Psoas muscle (tissue), 8 donors: ENCODE measurements around the gene PPP1R37. TPM values are rescaled to one million over a fixed set of nuclear protein-coding genes. Genes with fewer than 3 reads are reported as not detected.

Experiments
- ATAC-seq, 4 donors: fragments of 200-7000 bp; cut with Tn5 transposase; one replicate each; pipeline ENCODE4 v1.9.1; 2020; ENCODE audit warnings: moderate library complexity in 3 of 4, mild to moderate bottlenecking in 2 of 4
- DNase-seq, 2 donors: peaks; one replicate each; pipeline ENCODE4 v3.0.0-alpha.2; 2020
- H3K27ac ChIP-seq: fragments of 200-600 bp; one replicate; pipeline ENCODE4 v1.8.0; 2022
- H3K27me3 ChIP-seq, 3 donors: fragments of 200-600 bp in 1 of 3; one replicate each; pipeline versions ENCODE4 v1.6.1 to v1.8.0; 2013 to 2022; ENCODE audit warnings: low read length in 2 of 3, mild to moderate bottlenecking in 2 of 3, moderate library complexity in 1 of 3; ENCODE audit not compliant: insufficient read depth in 3 of 3
- H3K36me3 ChIP-seq, 2 donors: fragments of 200-600 bp in 1 of 2; one replicate each; pipeline versions ENCODE4 v1.6.1 to v1.8.0; 2013 to 2022; ENCODE audit warnings: low read depth in 1 of 2, mild to moderate bottlenecking in 1 of 2, moderate library complexity in 1 of 2; ENCODE audit not compliant: insufficient read depth in 1 of 2
- H3K4me1 ChIP-seq: fragments of 200-600 bp; one replicate; pipeline ENCODE4 v1.8.0; 2022
- H3K4me3 ChIP-seq: fragments of 200-600 bp; one replicate; pipeline ENCODE4 v1.8.0; 2022; ENCODE audit warnings: mild to moderate bottlenecking
- H3K9me3 ChIP-seq: fragments of 200-600 bp; one replicate; pipeline ENCODE4 v1.8.0; 2022
- CTCF ChIP-seq: fragments of 200-600 bp; IDR thresholded peaks from one replicate; pipeline ENCODE4 v1.8.0; 2022; ENCODE audit warnings: antibody characterized with exemption
- WGBS, 3 donors: extraction: QIAGEN DNeasy Blood & Tissue Kit; methylation state at CpG; one replicate each; pipeline versions ENCODE4 v1.1.6 to v1.1.7; 2013; 5-methylcytosine and 5-hydroxymethylcytosine counted together
- intact Hi-C, 2 donors: fragments of 100-400 bp; cut with DNase I; formaldehyde crosslinking; loops; one replicate each; pipeline versions ENCODE4 v1.11.0 to v1.14.2; 2022
- polyA plus RNA-seq, 3 donors: library from polyadenylated mRNA; stranded (reverse); fragments of 200-250 nt; gene quantifications; one replicate each; pipeline ENCODE4 v1.2.3, GENCODE V29; 2013
- total RNA-seq, 4 donors: library from RNA; stranded (reverse); fragmentation: NEBNext Ultra II Directional in 2 of 4; extraction: Animal tissue kit (Norgen Biotek cat#: 25700) in 2 of 4; gene quantifications; one replicate each; pipeline versions ENCODE4 v1.2.1 to v1.2.4, GENCODE V29; 2021 to 2023
- donor health status: healthy with polysubstance abuse.
- donor health status: DM: no; HTN: no; CAD: no; lungs with moderate emphysema.
- donor health status: Bipolar disorder and iron deficiency.
- donor health status: healthy.
- donor health status: DM: yes; HTN: yes; CAD: no.
- donor health status: DM: no; HTN: no; CAD: no.
- donor health status: DM: no; HTN: no; CAD: no.
- donor health status: DM: yes; HTN: yes; CAD: no.

PPP1R37 gene
- total and polyA plus RNA-seq, 7 donors, result 25.5 to 39.5 (median 29.3) TPM

- TF ChIP-seq CTCF, result no peak
- Histone ChIP-seq H3K27ac (no peak overlapping the region), H3K9me3 (no peaks in the 10 kb centered on the region), H3K4me3 (no peak overlapping the region), H3K27me3 (no peaks in the 10 kb centered on the region), H3K4me1 (no peaks in the 10 kb centered on the region), H3K36me3 (peaks cover 12 to 100% of the 10 kb centered on the region in 2 donors)
- intact Hi-C loops, result loop anchor here (5.0 to 10.0 kb wide), 2 partner anchors 150 to 153 kb away; partner anchors contain the start of gene APOE (in 2 of the 2)
- 84 to 87% (median 85%) methylated on average over 8 to 9 of the region's 9 CpGs for WGBS, 3 donors
- ATAC-seq (peak in 1 of 4 donors; percentile 4), DNase-seq (no peak)
Observed at GRCh38 chr19:45057444-45057843, 35.5 kb upstream of the PPP1R37 start.

DNA sequence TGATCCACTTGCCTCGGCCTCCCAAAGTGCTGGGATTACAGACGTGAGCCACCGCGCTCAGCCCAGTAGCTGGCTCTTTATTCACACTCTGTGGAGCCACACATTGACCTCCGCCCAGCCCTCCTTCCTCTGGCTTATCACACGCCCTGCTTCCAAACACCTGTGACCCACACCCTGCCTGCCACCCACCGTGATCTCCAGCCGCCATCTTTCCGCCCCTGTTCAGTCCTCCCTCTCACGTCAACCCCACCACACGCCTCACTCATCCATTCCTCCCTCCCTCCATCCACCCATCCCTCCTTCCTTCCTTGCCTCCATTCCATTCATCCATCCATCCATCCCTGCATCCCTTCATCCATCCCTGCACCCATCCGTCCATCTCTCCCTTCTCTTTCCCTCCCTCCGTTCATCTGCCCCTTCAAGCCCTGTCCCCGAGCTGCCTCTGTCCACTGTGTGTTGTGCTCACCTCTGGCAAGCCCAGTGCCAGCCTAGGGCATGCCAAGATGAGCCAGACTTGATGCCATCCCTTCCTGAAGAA is 34.3 kb upstream of the PPP1R37 start:
- H3K27ac ChIP-seq, result no peak overlapping the region
- ATAC-seq, result peak in 2 of 4 donors; percentile 8 to 14
- H3K27me3 ChIP-seq, result no peaks in the 10 kb centered on the region
- intact Hi-C loops, result loop anchor here (5.0 to 10.0 kb wide), 2 partner anchors 151 to 154 kb away; partner anchors contain the start of gene APOE (in 2 of the 2)
- whole genome bisulfite sequencing, 3 donors, result 84 to 86% (median 84%) methylated on average over 14 of the region's 14 CpGs
- no peak overlapping the region for H3K4me3 ChIP-seq
- no peaks in the 10 kb centered on the region for H3K4me1 ChIP-seq
- no peak for TF ChIP-seq CTCF
- no peak for DNase-seq
- H3K9me3 ChIP-seq, result no peaks in the 10 kb centered on the region
- peaks cover 13 to 100% of the 10 kb centered on the region in 2 donors for H3K36me3 ChIP-seq

GRCh38 chr19:45059258-45059965 is 33.6 kb upstream of the PPP1R37 start:
- TF ChIP-seq CTCF, result peak; percentile 87
- Histone ChIP-seq H3K27ac (no peak overlapping the region), H3K36me3 (peaks cover 11 to 100% of the 10 kb centered on the region in 2 donors), H3K4me3 (no peak overlapping the region), H3K4me1 (no peaks in the 10 kb centered on the region), H3K9me3 (no peaks in the 10 kb centered on the region), H3K27me3 (no peaks in the 10 kb centered on the region)
- 56 to 64% (median 61%) methylated on average over 16 of the region's 16 CpGs for WGBS, 3 donors
- ATAC-seq (peak; percentile 62 to 83 (median 72)), DNase-seq (peak; percentile 70 to 80)
- intact Hi-C loops, result loop anchor here (5.0 to 10.0 kb wide), 2 partner anchors 152 to 155 kb away; partner anchors contain the start of gene APOE (in 2 of the 2)

GRCh38 chr19:45061965-45062364 is 31.0 kb upstream of the PPP1R37 start:
- Histone ChIP-seq H3K27me3 (no peaks in the 10 kb centered on the region), H3K36me3 (peaks cover 9 to 98% of the 10 kb centered on the region in 2 donors), H3K27ac (no peak overlapping the region), H3K4me1 (no peaks in the 10 kb centered on the region), H3K4me3 (no peak overlapping the region), H3K9me3 (no peaks in the 10 kb centered on the region)
- intact Hi-C loops, result no loop called here
- ATAC-seq, result no peak
- DNase-seq, result no peak
- no peak for TF ChIP-seq CTCF
- WGBS, 3 donors, result 89 to 95% (median 89%) methylated on average over 4 of the region's 4 CpGs
